Tibial artery (tissue), 4 donors: ENCODE data around the gene TMTC4.

Experiments used
- DNase-seq, 2 donors: peaks; one replicate each; pipeline ENCODE4 v3.0.0-alpha.2; 2019
- H3K27ac ChIP-seq, 2 donors: fragments of 200-600 bp; sonication (generic) in 1 of 2; 1 replicate in 1 of 2; 2 replicates in 1 of 2; pipeline ENCODE4 v1.5.1; 2018 to 2019; ENCODE audit warnings: mild to moderate bottlenecking in 1 of 2
- H3K27me3 ChIP-seq, 2 donors: fragments of 200-600 bp; sonication (generic) in 1 of 2; one replicate each; pipeline versions ENCODE4 v1.5.1 to v1.6.0; 2016 to 2019
- H3K36me3 ChIP-seq, 3 donors: fragments of 200-600 bp; sonication (generic) in 2 of 3; one replicate each; pipeline ENCODE4 v1.5.1; 2016 to 2019; ENCODE audit warnings: mild to moderate bottlenecking in 2 of 3
- H3K4me1 ChIP-seq, 4 donors: fragments of 200-600 bp; sonication (generic) in 2 of 4; 1 replicate in 3 of 4; 2 replicates in 1 of 4; pipeline ENCODE4 v1.5.1; 2016 to 2019
- H3K4me3 ChIP-seq, 2 donors: fragments of 200-600 bp; sonication (generic) in 1 of 2; 1 replicate in 1 of 2; 2 replicates in 1 of 2; pipeline ENCODE4 v1.5.1; 2018 to 2019; ENCODE audit warnings: mild to moderate bottlenecking in 2 of 2
- H3K9me3 ChIP-seq, 3 donors: fragments of 200-600 bp; sonication (generic) in 1 of 3; one replicate each; pipeline ENCODE4 v1.5.1; 2016 to 2019
- intact Hi-C: fragments of 100-400 bp; cut with DNase I; formaldehyde crosslinking; loops from one replicate; pipeline ENCODE4 v1.15.0; 2023; ENCODE audit warnings: low total_unique reads
- TF ChIP-seq, protein P1 (sequence below), 2 experiments: fragments of 200-600 bp in 1 of 2; fragments of 450-650 bp in 1 of 2; IDR thresholded peaks; one replicate each; pipeline ENCODE4 v1.5.1; 2017 to 2019; ENCODE audit warnings: antibody characterized with exemption in 2 of 2, mild to moderate bottlenecking in 1 of 2, moderate library complexity in 1 of 2

TMTC4 gene

GRCh38 chr13:100594255-100594654 is 80.3 kb downstream of the TMTC4 start:
- H3K4me1 ChIP-seq = peaks cover 0 to under 1% (median 0%) of the 10 kb centered on the region in 4 donors
- no peak overlapping the region for H3K4me3 ChIP-seq
- no peak overlapping the region for H3K27ac ChIP-seq
- no peaks in the 10 kb centered on the region for H3K9me3 ChIP-seq
- TF ChIP-seq, protein P1, sequence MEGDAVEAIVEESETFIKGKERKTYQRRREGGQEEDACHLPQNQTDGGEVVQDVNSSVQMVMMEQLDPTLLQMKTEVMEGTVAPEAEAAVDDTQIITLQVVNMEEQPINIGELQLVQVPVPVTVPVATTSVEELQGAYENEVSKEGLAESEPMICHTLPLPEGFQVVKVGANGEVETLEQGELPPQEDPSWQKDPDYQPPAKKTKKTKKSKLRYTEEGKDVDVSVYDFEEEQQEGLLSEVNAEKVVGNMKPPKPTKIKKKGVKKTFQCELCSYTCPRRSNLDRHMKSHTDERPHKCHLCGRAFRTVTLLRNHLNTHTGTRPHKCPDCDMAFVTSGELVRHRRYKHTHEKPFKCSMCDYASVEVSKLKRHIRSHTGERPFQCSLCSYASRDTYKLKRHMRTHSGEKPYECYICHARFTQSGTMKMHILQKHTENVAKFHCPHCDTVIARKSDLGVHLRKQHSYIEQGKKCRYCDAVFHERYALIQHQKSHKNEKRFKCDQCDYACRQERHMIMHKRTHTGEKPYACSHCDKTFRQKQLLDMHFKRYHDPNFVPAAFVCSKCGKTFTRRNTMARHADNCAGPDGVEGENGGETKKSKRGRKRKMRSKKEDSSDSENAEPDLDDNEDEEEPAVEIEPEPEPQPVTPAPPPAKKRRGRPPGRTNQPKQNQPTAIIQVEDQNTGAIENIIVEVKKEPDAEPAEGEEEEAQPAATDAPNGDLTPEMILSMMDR (IDR thresholded peaks at IDR 0.05) = no peak
- H3K36me3 ChIP-seq = no peaks in the 10 kb centered on the region
- intact Hi-C loops = no loop called here
- no peaks in the 10 kb centered on the region for H3K27me3 ChIP-seq
- no peak for DNase-seq

DNA sequence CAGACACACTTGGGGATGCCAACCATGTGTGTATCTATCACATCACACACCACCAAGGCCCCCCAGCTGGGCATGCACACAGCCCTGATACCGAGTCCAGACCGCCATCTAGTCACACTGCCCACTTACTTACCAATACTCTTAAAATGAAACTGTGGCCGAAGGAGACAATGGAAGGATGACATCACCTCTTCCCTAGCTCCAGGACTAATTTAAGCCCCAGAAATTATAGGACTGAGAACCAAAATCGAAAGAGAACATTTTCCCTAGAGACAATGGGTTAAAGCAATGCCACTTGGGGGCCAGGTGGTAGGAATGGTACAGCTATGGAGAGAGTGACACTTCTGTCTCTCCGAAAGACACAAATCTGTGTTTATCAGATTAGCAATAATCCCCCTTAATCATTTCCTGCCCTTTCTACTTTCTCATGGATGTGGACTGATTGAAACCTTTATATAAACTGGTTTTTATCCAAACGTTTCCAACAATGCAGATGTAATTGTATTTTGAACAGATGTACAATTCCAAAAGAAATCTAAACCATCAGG is 85.3 kb downstream of the TMTC4 start:
- no peaks in the 10 kb centered on the region for H3K9me3 ChIP-seq
- H3K4me1 ChIP-seq = peaks cover 0 to 12% (median 3%) of the 10 kb centered on the region in 4 donors
- H3K27me3 ChIP-seq = no peaks in the 10 kb centered on the region
- no peak overlapping the region for H3K27ac ChIP-seq
- intact Hi-C loops = no loop called here
- TF ChIP-seq, protein P1 (IDR thresholded peaks at IDR 0.05) = no peak
- no peaks in the 10 kb centered on the region for H3K36me3 ChIP-seq
- no peak for DNase-seq
- H3K4me3 ChIP-seq = peak overlapping the region; percentile 68 to 83

GRCh38 chr13:100588331-100589177 is 86.0 kb downstream of the TMTC4 start, which contains the start of gene GGACT:
Gene GGACT (minus strand): TSS chr13:100588789. CDS start chr13:100532591, 56,198 bp downstream.
- DNase-seq = peak; percentile 38 to 70
- no peaks in the 10 kb centered on the region for H3K9me3 ChIP-seq
- H3K36me3 ChIP-seq = no peaks in the 10 kb centered on the region
- no peaks in the 10 kb centered on the region for H3K27me3 ChIP-seq
- peaks cover 0 to 12% (median 3%) of the 10 kb centered on the region in 4 donors for H3K4me1 ChIP-seq
- peak within 1 kb of the TSS; percentile 68 to 83 for H3K4me3 ChIP-seq
- intact Hi-C loops = no loop called here
- TF ChIP-seq, protein P1 (IDR thresholded peaks at IDR 0.05) = peak; percentile 47 to 48
- peak within 1 kb of the TSS; percentile 52 to 69 for H3K27ac ChIP-seq

DNA sequence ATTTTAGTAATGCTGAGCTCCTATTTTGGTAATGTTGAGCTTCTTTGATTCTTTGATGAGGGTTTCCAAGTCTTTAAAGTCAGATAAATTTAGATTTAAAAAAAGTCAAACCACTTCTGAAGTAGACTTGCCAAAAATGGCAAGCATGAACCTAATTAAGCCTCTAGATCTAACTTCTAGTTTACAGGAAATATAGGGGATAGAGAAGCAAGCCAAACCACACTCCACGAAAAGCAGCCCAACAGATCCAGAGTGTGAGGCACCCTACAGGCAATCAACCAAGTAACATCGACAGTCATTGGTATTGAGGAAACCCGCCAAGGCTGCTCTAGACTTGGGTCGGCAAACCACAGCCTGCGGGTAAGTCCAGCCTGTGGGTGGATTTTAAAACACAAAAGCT is 89.7 kb downstream of the TMTC4 start:
- Histone ChIP-seq H3K4me1 (peaks cover 0 to 12% (median 3%) of the 10 kb centered on the region in 4 donors), H3K36me3 (peaks cover 0 to 17% (median 0%) of the 10 kb centered on the region in 3 donors), H3K9me3 (no peaks in the 10 kb centered on the region), H3K4me3 (no peak overlapping the region), H3K27ac (no peak overlapping the region), H3K27me3 (no peaks in the 10 kb centered on the region)
- DNase-seq = no peak
- TF ChIP-seq, protein P1 (IDR thresholded peaks at IDR 0.05) = no peak
- intact Hi-C loops = no loop called here

DNA sequence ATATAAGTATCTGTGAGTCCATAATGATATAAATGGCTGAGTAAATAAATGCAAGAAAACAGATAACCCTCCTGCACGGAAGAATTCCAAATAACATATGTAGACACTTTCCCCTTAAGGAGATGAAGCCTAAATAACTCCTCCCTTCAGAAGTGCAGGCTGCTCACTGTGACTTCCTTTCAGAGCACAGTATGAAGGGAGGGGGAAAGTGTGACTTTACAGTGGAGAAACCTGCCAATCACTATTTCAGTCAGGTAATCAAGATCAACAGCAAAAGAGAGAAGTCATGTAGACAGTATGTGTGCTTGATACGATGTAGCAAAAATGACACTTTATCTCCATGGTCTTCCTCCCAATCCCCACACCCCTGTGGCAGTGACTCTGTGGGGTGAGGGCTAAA is 93.1 kb downstream of the TMTC4 start:
- H3K4me3 ChIP-seq = no peak overlapping the region
- peaks cover 0 to 17% (median 0%) of the 10 kb centered on the region in 3 donors for H3K36me3 ChIP-seq
- TF ChIP-seq, protein P1 (IDR thresholded peaks at IDR 0.05) = no peak
- no peaks in the 10 kb centered on the region for H3K27me3 ChIP-seq
- H3K27ac ChIP-seq = no peak overlapping the region
- intact Hi-C loops = no loop called here
- no peak for DNase-seq
- H3K9me3 ChIP-seq = no peaks in the 10 kb centered on the region
- no peaks in the 10 kb centered on the region for H3K4me1 ChIP-seq
